ENCODE results near the gene CCL25. TPM values are rescaled to one million over a fixed set of nuclear protein-coding genes. Genes with fewer than 3 reads are reported as not detected.

CCL25 gene
- total and polyA plus RNA-seq, 2 of the 13 experiments (the other 11 are each of a cell fraction or from before 2014, with no cell fraction given) = not detected

DNA sequence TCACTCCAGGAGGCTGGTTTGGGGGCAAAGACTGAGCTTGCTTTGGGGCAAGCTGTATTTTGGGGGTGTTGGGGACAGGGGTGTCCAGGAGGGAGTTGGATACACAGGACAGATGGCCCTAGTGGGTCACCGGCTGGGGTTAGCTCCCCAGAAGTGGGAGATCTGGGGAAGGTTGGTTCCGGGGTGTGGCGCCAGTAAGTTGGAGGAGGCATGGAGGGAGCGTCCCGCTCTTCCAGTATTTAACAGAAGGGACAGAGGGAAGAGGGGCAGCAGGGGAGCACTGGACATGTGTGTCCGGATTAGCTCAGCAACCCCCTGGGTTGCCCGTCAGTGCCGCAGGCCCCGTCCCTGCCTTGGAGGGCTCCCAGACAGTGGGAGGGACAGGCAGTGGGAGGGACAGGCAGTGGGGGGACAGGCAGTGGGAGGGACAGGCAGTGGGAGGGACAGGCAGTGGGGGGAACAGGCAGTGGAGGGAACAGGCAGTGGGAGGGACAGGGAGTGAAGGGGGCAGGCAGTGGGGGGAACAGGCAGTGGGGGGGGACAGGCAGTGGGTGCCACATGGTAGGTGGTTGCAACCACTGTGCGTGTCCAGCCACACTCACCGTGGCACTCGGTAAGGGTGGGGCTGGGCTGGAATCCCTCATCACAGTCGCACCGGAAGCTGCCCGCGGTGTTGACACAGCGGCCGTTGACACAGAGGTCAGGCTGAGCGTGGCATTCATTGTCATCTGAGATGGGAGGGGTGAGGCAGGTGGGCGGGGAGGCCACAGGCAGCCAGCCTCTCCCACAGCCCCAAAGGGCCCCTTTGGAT lies 33.2 kb downstream of the CCL25 start (continued):
- TF ChIP-seq GTF2F1 (IDR thresholded peaks at IDR 0.05; ENCODE audit: low read length) = no peak
- peak; percentile 96 for TF ChIP-seq RXRA (CRISPR knock-in tag; IDR thresholded peaks at IDR 0.05)
- TF ChIP-seq ETV5 (CRISPR knock-in tag; IDR thresholded peaks at IDR 0.05; ENCODE audit: borderline replicate concordance) = peak; percentile 99
- peak; percentile 70; the same call in 1 of the 2 replicates for TF ChIP-seq MED1 (CRISPR knock-in tag; IDR thresholded peaks at IDR 0.05)
- 0 out of 2 replicates have a peak, but pooled peaks have one; percentile 12 for TF ChIP-seq ZNF768 (CRISPR knock-in tag; IDR thresholded peaks at IDR 0.05)
- TF ChIP-seq DPF2 (CRISPR knock-in tag; IDR thresholded peaks at IDR 0.05; ENCODE audit: borderline replicate concordance, low read depth) = peak; percentile 73; the same call in 1 of the 2 replicates
- TF ChIP-seq NFRKB (IDR thresholded peaks at IDR 0.05) = no peak
- no peak for TF ChIP-seq ZNF720 (CRISPR knock-in tag; IDR thresholded peaks at IDR 0.05)
- TF ChIP-seq PCBP2 (optimal IDR thresholded peaks at IDR 0.05; ENCODE audit: low read depth, low read length, poor library complexity, severe bottlenecking) = no peak
- no peak for TF ChIP-seq ZNF143 (CRISPR knock-in tag; IDR thresholded peaks at IDR 0.05)
- TF ChIP-seq TCF12 (IDR thresholded peaks at IDR 0.05) = no peak
- TF ChIP-seq TCF12 (CRISPR knock-in tag; IDR thresholded peaks at IDR 0.05) = no peak
- TF ChIP-seq, protein P1, sequence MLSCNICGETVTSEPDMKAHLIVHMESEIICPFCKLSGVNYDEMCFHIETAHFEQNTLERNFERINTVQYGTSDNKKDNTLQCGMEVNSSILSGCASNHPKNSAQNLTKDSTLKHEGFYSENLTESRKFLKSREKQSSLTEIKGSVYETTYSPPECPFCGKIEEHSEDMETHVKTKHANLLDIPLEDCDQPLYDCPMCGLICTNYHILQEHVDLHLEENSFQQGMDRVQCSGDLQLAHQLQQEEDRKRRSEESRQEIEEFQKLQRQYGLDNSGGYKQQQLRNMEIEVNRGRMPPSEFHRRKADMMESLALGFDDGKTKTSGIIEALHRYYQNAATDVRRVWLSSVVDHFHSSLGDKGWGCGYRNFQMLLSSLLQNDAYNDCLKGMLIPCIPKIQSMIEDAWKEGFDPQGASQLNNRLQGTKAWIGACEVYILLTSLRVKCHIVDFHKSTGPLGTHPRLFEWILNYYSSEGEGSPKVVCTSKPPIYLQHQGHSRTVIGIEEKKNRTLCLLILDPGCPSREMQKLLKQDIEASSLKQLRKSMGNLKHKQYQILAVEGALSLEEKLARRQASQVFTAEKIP (CRISPR knock-in tag; IDR thresholded peaks at IDR 0.05; ENCODE audit: borderline replicate concordance) = no peak
- TF ChIP-seq MZF1 (CRISPR knock-in tag; IDR thresholded peaks at IDR 0.05; ENCODE audit: borderline replicate concordance) = no peak
- TF ChIP-seq, protein P2, sequence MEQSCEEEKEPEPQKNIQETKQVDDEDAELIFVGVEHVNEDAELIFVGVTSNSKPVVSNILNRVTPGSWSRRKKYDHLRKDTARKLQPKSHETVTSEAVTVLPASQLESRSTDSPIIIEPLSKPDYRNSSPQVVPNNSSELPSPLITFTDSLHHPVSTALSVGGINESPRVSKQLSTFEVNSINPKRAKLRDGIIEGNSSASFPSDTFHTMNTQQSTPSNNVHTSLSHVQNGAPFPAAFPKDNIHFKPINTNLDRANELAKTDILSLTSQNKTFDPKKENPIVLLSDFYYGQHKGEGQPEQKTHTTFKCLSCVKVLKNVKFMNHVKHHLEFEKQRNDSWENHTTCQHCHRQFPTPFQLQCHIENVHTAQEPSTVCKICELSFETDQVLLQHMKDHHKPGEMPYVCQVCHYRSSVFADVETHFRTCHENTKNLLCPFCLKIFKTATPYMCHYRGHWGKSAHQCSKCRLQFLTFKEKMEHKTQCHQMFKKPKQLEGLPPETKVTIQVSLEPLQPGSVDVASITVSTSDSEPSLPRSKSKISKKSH (CRISPR knock-in tag; IDR thresholded peaks at IDR 0.05; ENCODE audit: borderline replicate concordance) = no peak
- no peak for TF ChIP-seq KAT7 (CRISPR knock-in tag; IDR thresholded peaks at IDR 0.05; ENCODE audit: borderline replicate concordance)
- TF ChIP-seq ZC3H4 (CRISPR knock-in tag; IDR thresholded peaks at IDR 0.05; ENCODE audit: borderline replicate concordance) = no peak
- no peak for TF ChIP-seq RFXAP (CRISPR knock-in tag; IDR thresholded peaks at IDR 0.05; ENCODE audit: borderline replicate concordance)
- TF ChIP-seq ZNF607 (CRISPR knock-in tag; IDR thresholded peaks at IDR 0.05; ENCODE audit: borderline replicate concordance) = no peak
- no peak for TF ChIP-seq CCAR2 (optimal IDR thresholded peaks at IDR 0.05; ENCODE audit: low read depth, low read length)
- no peak for TF ChIP-seq RELA (CRISPR knock-in tag; IDR thresholded peaks at IDR 0.05)
- TF ChIP-seq ZNF317 (CRISPR knock-in tag; IDR thresholded peaks at IDR 0.05) = no peak
- no peak for TF ChIP-seq ZNF34 (CRISPR knock-in tag; IDR thresholded peaks at IDR 0.05; ENCODE audit: borderline replicate concordance)
- TF ChIP-seq KLF15 (CRISPR knock-in tag; IDR thresholded peaks at IDR 0.05; ENCODE audit: borderline replicate concordance) = no peak
- no peak for TF ChIP-seq ZNF589 (CRISPR knock-in tag; conservative IDR thresholded peaks at IDR 0.05)

Measured in HepG2 (cell line).